Fibroblast of lung (primary cell): ENCODE results near the gene CIAPIN1.

ENCODE experiments used
- CTCF ChIP-seq, 2 donors: IDR thresholded peaks in 1 of 2; conservative IDR thresholded peaks in 1 of 2; 1 replicate in 1 of 2; 2 replicates in 1 of 2; pipeline ENCODE4 v1.5.1; 2011 to 2012; ENCODE audit warnings: low read length in 2 of 2, control low read depth in 1 of 2, inconsistent platforms in 1 of 2, low read depth in 1 of 2, mild to moderate bottlenecking in 1 of 2
- EZH2 ChIP-seq: IDR thresholded peaks from 2 replicates; pipeline ENCODE4 v1.5.1; 2012; ENCODE audit warnings: low read length, control low read depth, mild to moderate bottlenecking; ENCODE audit errors: missing control alignments

- TF ChIP-seq CTCF (conservative IDR thresholded peaks at IDR 0.05 in 1 of 2, IDR thresholded peaks at IDR 0.05 in 1 of 2; ENCODE audit: low read depth in 1 of 2, low read length in 2 of 2), result no peak
- no peak for TF ChIP-seq EZH2
Measured at GRCh38 chr16:57396786-57397185, 50.4 kb downstream of the CIAPIN1 start.
